ENCODE results near the gene GCFC2.

The GCFC2 gene

DNA sequence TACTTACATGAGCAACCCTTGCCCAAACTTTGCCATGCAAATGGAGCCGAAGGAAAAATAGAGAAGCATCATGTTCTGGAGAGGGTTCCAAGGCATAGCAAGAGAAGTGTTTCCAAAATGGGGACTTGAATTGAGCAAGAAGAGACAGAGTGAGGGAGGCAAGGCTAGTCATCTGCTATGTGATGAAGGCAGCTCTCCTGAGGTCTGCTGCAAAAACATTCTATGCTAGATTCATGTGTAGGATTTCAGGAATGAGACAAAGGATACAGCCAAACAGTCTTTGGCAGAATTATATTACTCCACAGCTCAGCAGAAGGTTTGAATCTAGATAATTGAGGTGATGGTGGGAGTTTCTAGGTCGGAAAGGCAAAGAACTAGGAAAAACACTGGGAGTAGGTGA is 88.2 kb downstream of the GCFC2 start:
- no peak for DNase-seq

DNA sequence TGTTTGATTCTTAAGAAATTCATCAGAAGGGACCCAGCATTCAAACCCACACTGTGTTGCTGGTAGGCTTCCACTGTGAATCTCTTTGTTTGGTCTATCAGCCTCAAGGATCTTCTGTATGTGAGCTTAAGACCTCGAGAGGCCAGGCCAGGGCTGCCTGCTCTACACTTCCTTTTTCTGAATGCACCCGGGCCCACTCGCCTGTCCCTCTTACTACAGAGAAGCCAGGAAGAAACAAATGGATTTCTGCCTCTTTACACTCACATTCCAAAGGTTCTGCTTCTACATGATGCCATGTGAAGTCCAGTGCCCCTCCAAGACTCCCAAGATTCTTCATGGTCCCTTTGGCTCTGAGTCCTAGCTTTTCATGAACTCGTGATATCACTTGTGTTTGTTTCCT is 89.5 kb downstream of the GCFC2 start:
- no peak for DNase-seq

DNA sequence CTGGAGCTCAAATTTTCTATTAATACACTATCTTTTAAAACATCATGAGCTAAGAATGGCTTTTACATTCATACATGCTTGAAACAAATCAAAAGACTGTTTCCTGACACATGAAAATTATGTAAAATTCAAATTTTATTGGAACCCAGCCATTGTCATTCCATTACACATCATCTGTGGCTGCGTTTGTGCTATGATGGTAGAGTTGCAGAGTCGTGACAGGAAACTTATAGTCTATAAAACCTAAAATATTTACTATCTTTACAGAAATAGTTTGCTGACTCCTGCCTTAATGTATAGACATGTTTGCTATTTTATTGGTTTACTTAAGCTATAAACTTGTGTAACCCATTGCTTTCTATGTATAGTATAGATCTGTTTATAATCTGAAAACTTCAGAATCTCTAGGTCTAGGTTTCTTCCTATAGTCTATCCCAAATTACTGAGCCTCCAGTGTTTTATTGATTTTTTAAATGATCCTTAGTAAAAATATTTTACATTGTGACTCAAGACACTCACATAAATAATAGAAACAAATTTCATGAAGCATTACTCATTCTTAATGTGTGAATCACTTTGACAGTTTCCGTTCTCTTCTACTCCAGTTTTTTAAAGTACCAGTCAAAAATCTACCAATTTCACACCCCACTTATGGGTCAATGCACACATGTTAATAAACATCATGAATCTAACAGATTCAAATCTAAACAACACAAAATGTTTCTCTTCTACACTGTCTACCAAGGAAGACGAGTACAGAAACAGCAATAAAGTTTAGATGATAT is 90.6 kb downstream of the GCFC2 start:
- no peak for DNase-seq

DNA sequence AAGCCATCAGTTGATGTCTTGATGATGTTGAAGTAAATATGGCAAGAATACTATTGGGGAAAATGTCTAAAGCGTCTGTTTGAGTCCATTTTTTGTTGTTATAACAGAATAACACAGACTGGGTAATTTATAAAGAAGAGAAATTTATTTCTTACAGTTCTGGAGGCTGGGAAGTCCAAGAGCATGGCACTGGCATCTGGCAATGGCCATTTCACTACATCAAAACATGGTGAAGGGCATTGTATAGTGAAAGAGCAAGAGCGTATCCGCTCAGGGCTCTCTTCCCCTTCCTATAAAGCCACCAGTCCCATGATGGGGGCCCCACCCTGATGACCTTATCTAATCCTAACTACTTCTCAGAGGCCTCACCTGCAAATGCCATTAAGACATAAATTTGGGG is 93.8 kb downstream of the GCFC2 start:
- no peak for DNase-seq

DNA sequence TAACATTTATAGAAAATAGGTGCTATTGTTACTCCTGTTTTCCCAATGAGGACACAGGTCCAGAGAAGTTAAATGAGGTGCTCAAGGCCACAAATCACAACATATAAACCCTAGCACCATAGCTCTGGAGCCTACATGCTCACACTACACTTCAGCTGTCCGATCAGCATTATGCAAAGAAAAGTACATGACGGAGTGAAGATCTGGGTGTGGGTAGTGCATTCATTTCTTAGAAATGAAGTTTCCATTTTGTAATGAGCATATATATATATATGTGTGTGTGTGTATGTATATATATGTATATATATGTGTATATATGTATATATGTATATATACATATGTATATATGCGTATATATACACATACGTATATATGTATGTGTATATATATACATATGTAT is 94.3 kb downstream of the GCFC2 start:
- DNase-seq: no peak

DNA sequence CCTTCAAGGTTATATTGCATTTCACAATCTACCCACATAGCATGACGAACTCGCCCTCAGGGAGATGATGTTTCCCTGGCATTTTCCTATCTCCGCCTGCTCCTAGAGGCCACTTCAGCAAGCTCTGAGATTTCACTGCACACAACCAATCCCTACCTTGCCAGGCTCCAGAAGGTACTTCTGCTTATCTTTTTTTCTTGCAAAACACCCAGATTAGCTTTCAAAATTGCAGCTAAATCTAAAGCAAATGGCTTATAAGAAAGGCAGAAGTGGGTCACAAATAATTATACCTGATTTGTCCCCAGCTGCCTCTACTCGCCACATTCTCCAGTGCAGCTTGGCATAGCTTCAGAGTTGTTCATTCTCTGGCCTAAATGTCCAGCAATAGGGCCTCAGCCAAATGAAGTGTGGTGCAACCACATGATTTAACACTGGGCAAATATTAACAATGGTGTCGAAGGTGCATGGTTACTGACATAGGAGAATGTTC is 96.5 kb downstream of the GCFC2 start:
- DNase-seq: no peak

DNA sequence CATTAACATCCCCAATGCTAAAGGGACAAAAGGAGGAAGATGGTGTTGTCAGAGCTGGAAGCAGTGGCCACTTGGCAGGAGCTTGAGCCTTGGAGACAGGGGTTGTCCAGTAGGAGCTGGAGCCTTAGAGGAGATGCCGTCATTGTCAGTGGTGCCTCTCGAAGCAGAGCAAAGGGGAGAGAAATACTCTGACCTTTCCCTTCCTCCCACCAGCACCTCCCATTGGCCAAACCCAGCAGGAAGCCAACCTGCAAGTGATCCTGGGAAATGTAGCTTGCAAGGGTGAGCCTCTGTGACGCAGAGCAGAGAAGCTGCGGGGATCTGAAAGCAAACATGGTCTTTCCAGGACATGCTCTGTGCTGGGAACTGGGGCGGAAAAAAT is 97.9 kb downstream of the GCFC2 start:
- DNase-seq: no peak

Data from NCI-H510A treated with DMSO at 0.1 percent for 48 hours (cell line).